Heart left ventricle (tissue), 13 donors: ENCODE results near the gene CACNA1D.

ENCODE experiments used
- CTCF ChIP-seq, 12 donors: fragments of 200-600 bp; sonication (generic) in 4 of 12; IDR thresholded peaks; one replicate each; pipeline versions ENCODE4 v1.5.0 to v1.8.0; 2018 to 2022; ENCODE audit warnings: antibody characterized with exemption in 12 of 12, mild to moderate bottlenecking in 5 of 12
- POLR2A ChIP-seq, 2 donors: fragments of 450-650 bp; IDR thresholded peaks; one replicate each; pipeline ENCODE4 v1.6.1; 2017; ENCODE audit warnings: antibody characterized with exemption in 2 of 2, mild to moderate bottlenecking in 2 of 2, moderate library complexity in 2 of 2
- donor health status: ischemic (EF 13 %, LVEDD 7.1; RV severe dilation, severe dysfunction).
- donor health status: DM: no; HTN: yes; CAD: no.
- donor health status: DM: no; HTN: no; CAD: no.
- donor health status: ischemic (EF 25% LVEDD 6.9; RV normal size, moderate dysfunction).
- donor health status: ischemic (EF 25% LVEDD 5.7; RV mildly dilated, moderate dysfunction).
- donor health status: ischemic (EF 35%, LVEDD 5.7; RV mildly dilated, moderate dysfunction).
- donor health status: nonischemic (EF 11% LVEDD 7.7; RV severe dilation, severe dysfunction).
- donor health status: DM: yes; HTN: yes; CAD: no.
- donor health status: PGD.
- donor health status: ischemic (EF 29% LVEDD 5.4; RV normal size, mild dysfunction).
- donor health status: nonischemic (EF 23%, LVEDD 6.1; RV moderate dilation, normal function).

GRCh38 chr3:53464424-53464823, 30.0 kb upstream of the CACNA1D start:
- TF ChIP-seq POLR2A (IDR thresholded peaks at IDR 0.05) (no peak), CTCF (IDR thresholded peaks at IDR 0.05) (no peak)
